WTC11 (cell line): ENCODE data around the gene ACACA. TPM values are rescaled to one million over a fixed set of nuclear protein-coding genes. Genes with fewer than 3 reads are reported as not detected.

Experiments
- ATAC-seq: fragments of 200-7000 bp; cut with Tn5 transposase; 2 replicates; pipeline ENCODE4 v1.10.0; 2021; ENCODE audit warnings: mild to moderate bottlenecking, moderate library complexity
- CTCF ChIA-PET: fragments of 300-600 bp; sonication (Branson Sonifier 250); formaldehyde crosslinking; loops from one replicate; lab custom pipeline; 2021; ENCODE audit warnings: antibody characterized with exemption; lab: Charles Lee
- POLR2A ChIA-PET: fragments of 350-600 bp; sonication (Branson Sonifier 250); formaldehyde crosslinking; loops from one replicate; lab custom pipeline; 2021; ENCODE audit warnings: antibody characterized with exemption; lab: Charles Lee
- DNase-seq: peaks from one replicate; pipeline ENCODE4 v3.0.0; 2021; ENCODE audit warnings: low spot score
- H3K27ac Mint-ChIP-seq: 2 replicates; pipeline ENCODE4 v1.8.0; 2021; ENCODE audit warnings: mixed read lengths
- H3K27me3 Mint-ChIP-seq: 2 replicates; pipeline ENCODE4 v1.8.0; 2021; ENCODE audit warnings: low read depth, mild to moderate bottlenecking, moderate library complexity, mixed read lengths
- H3K36me3 Mint-ChIP-seq: 2 replicates; pipeline ENCODE4 v1.8.0; 2021; ENCODE audit warnings: mixed read lengths
- H3K4me1 Mint-ChIP-seq: 2 replicates; pipeline ENCODE4 v1.8.0; 2022; ENCODE audit warnings: mixed read lengths
- H3K4me3 Mint-ChIP-seq: 2 replicates; pipeline ENCODE4 v1.8.0; 2021; ENCODE audit warnings: mild to moderate bottlenecking, moderate library complexity, mixed read lengths
- H3K9me3 Mint-ChIP-seq: 2 replicates; pipeline ENCODE4 v1.8.0; 2021; ENCODE audit warnings: mixed read lengths
- AR ChIP-seq: fragments of 250-450 bp; sonication (Bioruptor Pico); IDR thresholded peaks from 2 replicates; pipeline ENCODE4 v1.9.0; 2021; ENCODE audit warnings: mild to moderate bottlenecking
- ATF1 ChIP-seq: sonication (generic); formaldehyde crosslinking; IDR thresholded peaks from 2 replicates; pipeline ENCODE4 v1.8.1; 2023; ENCODE audit warnings: mild to moderate bottlenecking, moderate library complexity, missing genetic modification reagents
- E2F4 ChIP-seq: sonication (generic); formaldehyde crosslinking; IDR thresholded peaks from 2 replicates; pipeline ENCODE4 v1.8.1; 2022; ENCODE audit warnings: low read depth, mild to moderate bottlenecking, moderate library complexity, missing genetic modification reagents, borderline replicate concordance
- FOXJ3 ChIP-seq: sonication (generic); formaldehyde crosslinking; IDR thresholded peaks from 2 replicates; pipeline ENCODE4 v1.9.0; 2021; ENCODE audit warnings: missing genetic modification reagents, mild to moderate bottlenecking, borderline replicate concordance
- FOXK1 ChIP-seq: sonication (generic); formaldehyde crosslinking; IDR thresholded peaks from 2 replicates; pipeline ENCODE4 v1.8.0; 2022; ENCODE audit warnings: mild to moderate bottlenecking, moderate library complexity, missing genetic modification reagents
- GABPB1 ChIP-seq: sonication (generic); formaldehyde crosslinking; IDR thresholded peaks from 2 replicates; pipeline ENCODE4 v1.8.1; 2023; ENCODE audit warnings: mild to moderate bottlenecking, missing genetic modification reagents
- HMGA2 ChIP-seq: fragments of 250-450 bp; sonication (Bioruptor Pico); IDR thresholded peaks from 2 replicates; pipeline ENCODE4 v1.4.0; 2021; ENCODE audit warnings: mild to moderate bottlenecking, moderate library complexity
- KAT7 ChIP-seq: sonication (generic); formaldehyde crosslinking; IDR thresholded peaks from 2 replicates; pipeline ENCODE4 v1.8.1; 2023; ENCODE audit warnings: missing genetic modification reagents, mild to moderate bottlenecking, borderline replicate concordance
- NFATC4 ChIP-seq: fragments of 250-450 bp; sonication (Bioruptor Pico); IDR thresholded peaks from 2 replicates; pipeline ENCODE4 v1.9.0; 2021; ENCODE audit warnings: mild to moderate bottlenecking
- OVOL2 ChIP-seq: fragments of 250-450 bp; sonication (Bioruptor Pico); IDR thresholded peaks from 2 replicates; pipeline ENCODE4 v1.9.0; 2021; ENCODE audit warnings: mild to moderate bottlenecking, borderline replicate concordance
- PRDM15 ChIP-seq: sonication (generic); formaldehyde crosslinking; IDR thresholded peaks from 2 replicates; pipeline ENCODE4 v1.8.0; 2022; ENCODE audit warnings: missing genetic modification reagents
- SP1 ChIP-seq: sonication (generic); formaldehyde crosslinking; conservative IDR thresholded peaks from 2 replicates; pipeline ENCODE4 v1.8.1; 2022; ENCODE audit warnings: missing genetic modification reagents
- TCF7 ChIP-seq: sonication (generic); formaldehyde crosslinking; IDR thresholded peaks from 2 replicates; pipeline ENCODE4 v1.8.0; 2022; ENCODE audit warnings: mild to moderate bottlenecking, low read depth, missing genetic modification reagents, moderate library complexity
- ZNF281 ChIP-seq: sonication (generic); formaldehyde crosslinking; IDR thresholded peaks from 2 replicates; pipeline ENCODE4 v1.8.0; 2023; ENCODE audit warnings: mild to moderate bottlenecking, missing genetic modification reagents
- total RNA-seq: library from RNA; stranded (reverse); gene quantifications from 3 replicates; pipeline ENCODE4 v1.2.3, GENCODE V29; 2021

The ACACA gene
- total RNA-seq, 1 experiment from 2014 or later: 167 TPM

GRCh38 chr17:37438141-37438540 lies 31.5 kb upstream of the ACACA start (continued):
- TF ChIP-seq E2F4: no peak
- TF ChIP-seq GABPB1 (CRISPR knock-in tag): no peak
- TF ChIP-seq TCF7 (CRISPR knock-in tag): no peak
- TF ChIP-seq FOXK1 (CRISPR knock-in tag): no peak
- TF ChIP-seq AR (CRISPR knock-in tag): no peak
- TF ChIP-seq ZNF281 (CRISPR knock-in tag): no peak
- TF ChIP-seq HMGA2 (CRISPR knock-in tag): no peak
- TF ChIP-seq PRDM15 (CRISPR knock-in tag): no peak

DNA sequence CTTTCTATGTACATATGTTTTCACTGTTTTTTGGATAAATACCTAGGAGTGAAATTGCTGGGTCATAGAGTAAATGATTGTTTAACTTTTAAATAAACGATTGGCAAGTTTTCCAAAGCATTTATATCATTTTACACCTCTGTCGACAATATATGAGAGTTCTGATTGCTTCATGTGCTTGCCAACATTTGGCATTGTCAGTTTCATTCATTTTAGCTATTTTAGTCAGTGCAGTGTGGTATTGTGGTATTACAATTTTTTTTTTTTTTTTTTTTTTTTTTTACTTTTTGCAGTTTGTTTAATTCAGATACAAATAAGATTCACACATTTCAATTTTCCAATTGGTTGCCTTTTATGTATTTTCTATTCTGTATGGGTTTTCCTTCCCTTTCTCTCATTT lies 26.0 kb upstream of the ACACA start:
- CTCF ChIA-PET: no interaction called here
- Mint-ChIP-seq H3K27me3 (no peaks in the 10 kb centered on the region), H3K27ac (no peak overlapping the region), H3K9me3 (no peaks in the 10 kb centered on the region), H3K4me1 (no peaks in the 10 kb centered on the region), H3K4me3 (no peak overlapping the region), H3K36me3 (peaks cover 17% of the 10 kb centered on the region)
- POLR2A ChIA-PET: no interaction called here
- ATAC-seq: no peak
- no peak for DNase-seq
- TF ChIP-seq KAT7 (CRISPR knock-in tag) (no peak), SP1 (CRISPR knock-in tag) (no peak), NFATC4 (CRISPR knock-in tag) (no peak), FOXJ3 (CRISPR knock-in tag) (no peak), ATF1 (no peak), OVOL2 (CRISPR knock-in tag) (no peak)
